ENCODE measurements around the gene KIF12. TPM values are rescaled to one million over a fixed set of nuclear protein-coding genes. Genes with fewer than 3 reads are reported as not detected.

Gene KIF12
- total and polyA plus RNA-seq, 12 donors = 0.13 to 0.45 TPM; not detected in 10

DNA sequence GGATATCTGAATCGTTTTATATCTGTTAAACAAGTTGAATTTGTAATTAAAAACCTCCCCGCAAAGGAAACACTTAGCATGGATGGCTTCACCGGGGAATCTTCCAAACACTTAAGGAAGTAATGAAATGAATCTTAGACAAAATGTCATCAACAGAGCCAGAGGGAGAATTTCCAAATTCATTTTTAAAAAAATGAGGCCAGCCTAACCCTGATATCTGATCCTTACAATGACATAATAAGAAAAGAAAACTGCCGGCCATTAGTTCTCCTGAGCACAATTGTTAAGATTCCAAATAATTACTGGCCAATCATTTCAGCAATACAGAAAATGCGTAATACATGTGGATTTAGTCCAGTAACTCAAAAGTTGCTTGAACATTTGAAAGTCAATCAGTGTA is 6.1 kb upstream of the KIF12 start:
- H3K27me3 ChIP-seq = peaks cover 0 to 7% (median 1%) of the 10 kb centered on the region in 7 donors
- ATAC-seq (no peak), DNase-seq (no peak)
- H3K4me1 ChIP-seq = peaks cover 0 to 11% (median 0%) of the 10 kb centered on the region in 9 donors
- H3K36me3 ChIP-seq = no peaks in the 10 kb centered on the region
- WGBS, 2 donors = 66 to 72% methylated on average over 5 of the region's 5 CpGs
- intact Hi-C loops (cut with DNase I) = loop anchor here in 9 of 10 donors (5.0 to 10.0 kb wide), 5 partner anchors 47 to 197 kb away; no protein-coding TSS in a partner anchor
- TF ChIP-seq, protein P1, sequence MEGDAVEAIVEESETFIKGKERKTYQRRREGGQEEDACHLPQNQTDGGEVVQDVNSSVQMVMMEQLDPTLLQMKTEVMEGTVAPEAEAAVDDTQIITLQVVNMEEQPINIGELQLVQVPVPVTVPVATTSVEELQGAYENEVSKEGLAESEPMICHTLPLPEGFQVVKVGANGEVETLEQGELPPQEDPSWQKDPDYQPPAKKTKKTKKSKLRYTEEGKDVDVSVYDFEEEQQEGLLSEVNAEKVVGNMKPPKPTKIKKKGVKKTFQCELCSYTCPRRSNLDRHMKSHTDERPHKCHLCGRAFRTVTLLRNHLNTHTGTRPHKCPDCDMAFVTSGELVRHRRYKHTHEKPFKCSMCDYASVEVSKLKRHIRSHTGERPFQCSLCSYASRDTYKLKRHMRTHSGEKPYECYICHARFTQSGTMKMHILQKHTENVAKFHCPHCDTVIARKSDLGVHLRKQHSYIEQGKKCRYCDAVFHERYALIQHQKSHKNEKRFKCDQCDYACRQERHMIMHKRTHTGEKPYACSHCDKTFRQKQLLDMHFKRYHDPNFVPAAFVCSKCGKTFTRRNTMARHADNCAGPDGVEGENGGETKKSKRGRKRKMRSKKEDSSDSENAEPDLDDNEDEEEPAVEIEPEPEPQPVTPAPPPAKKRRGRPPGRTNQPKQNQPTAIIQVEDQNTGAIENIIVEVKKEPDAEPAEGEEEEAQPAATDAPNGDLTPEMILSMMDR (IDR thresholded peaks at IDR 0.05) = no peak
- no peak overlapping the region for H3K27ac ChIP-seq
- no peak overlapping the region for H3K4me3 ChIP-seq
- peaks cover 0 to 14% (median 0%) of the 10 kb centered on the region in 11 donors for H3K9me3 ChIP-seq

DNA sequence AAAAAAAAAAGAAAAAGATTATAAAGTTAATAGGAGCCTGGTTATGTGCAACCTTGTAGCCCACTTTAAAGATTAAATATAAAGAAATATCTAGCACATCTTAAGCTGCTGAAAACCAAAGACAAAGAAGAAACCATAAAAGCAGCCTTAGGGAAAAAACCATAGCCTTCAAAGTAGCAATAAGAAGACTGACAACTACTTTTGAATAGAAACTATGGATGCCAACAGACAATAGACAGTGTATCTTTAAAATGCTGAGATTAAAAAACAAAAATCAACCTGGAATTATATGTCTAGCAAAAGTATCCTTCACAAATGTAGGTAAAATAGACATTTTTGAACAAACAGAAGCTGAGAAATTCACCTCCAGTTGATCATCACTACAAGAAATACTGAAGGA is 3.4 kb upstream of the KIF12 start:
- Histone ChIP-seq H3K27ac (no peak overlapping the region), H3K4me1 (peaks cover 0 to 13% (median 7%) of the 10 kb centered on the region in 9 donors), H3K36me3 (no peaks in the 10 kb centered on the region), H3K4me3 (no peak overlapping the region), H3K27me3 (peaks cover 4 to 24% (median 20%) of the 10 kb centered on the region in 7 donors), H3K9me3 (peaks cover 0 to 14% (median 0%) of the 10 kb centered on the region in 11 donors)
- TF ChIP-seq, protein P1 (IDR thresholded peaks at IDR 0.05) = no peak
- intact Hi-C loops (cut with DNase I) = loop anchor here in 1 of 10 donors (10.0 kb wide), 1 partner anchor 172 kb away; no protein-coding TSS in a partner anchor
- ATAC-seq (no peak), DNase-seq (no peak)

- TF ChIP-seq, protein P1 (IDR thresholded peaks at IDR 0.05) = no peak
- WGBS, 2 donors = 82 to 94% methylated on average over 1 of the region's 1 CpG
- Histone ChIP-seq H3K27me3 (peaks cover 4 to 40% (median 35%) of the 10 kb centered on the region in 7 donors), H3K4me3 (no peak overlapping the region), H3K27ac (no peak overlapping the region), H3K9me3 (peaks cover 0 to 14% (median 0%) of the 10 kb centered on the region in 11 donors), H3K36me3 (no peaks in the 10 kb centered on the region), H3K4me1 (peaks cover 0 to 16% (median 7%) of the 10 kb centered on the region in 9 donors)
- ATAC-seq (no peak), DNase-seq (no peak)
- intact Hi-C loops (cut with DNase I) = loop anchor here in 1 of 10 donors (10.0 kb wide), 1 partner anchor 174 kb away; no protein-coding TSS in a partner anchor
These were observed 1.4 kb upstream of the KIF12 start for GRCh38 chr9:114100536-114100935.

DNA sequence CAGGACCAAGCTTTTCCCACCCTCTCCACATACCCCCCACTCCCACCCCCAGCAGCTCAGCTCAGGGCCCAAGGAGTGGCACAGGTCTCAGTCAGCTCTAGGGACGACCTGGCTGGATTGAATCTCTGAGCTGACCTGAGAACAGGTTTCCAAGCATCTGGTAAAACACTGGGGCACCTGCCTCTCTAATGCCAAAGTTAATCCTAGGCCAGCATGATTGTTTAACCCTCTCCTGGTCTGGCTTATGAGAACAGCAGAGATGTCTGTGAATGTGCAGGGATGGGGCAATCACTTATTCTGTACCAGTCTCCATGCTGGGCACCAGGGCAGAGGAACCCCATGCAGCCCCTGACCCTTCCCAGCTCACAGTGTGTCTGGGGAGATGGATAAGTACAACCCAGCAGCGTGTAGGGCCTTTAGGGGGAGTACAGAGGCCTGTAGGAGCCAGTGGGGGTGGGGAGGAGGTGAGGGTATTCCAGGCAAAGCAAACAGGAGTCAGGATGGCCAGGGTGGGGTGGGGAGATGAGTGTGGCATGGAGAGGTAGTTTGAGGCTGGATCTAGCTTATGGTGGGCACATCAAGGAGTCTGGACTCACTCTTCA is 678 bp upstream of the KIF12 start:
- ATAC-seq = no peak
- no peak overlapping the region for H3K27ac ChIP-seq
- peaks cover 0 to 16% (median 7%) of the 10 kb centered on the region in 9 donors for H3K4me1 ChIP-seq
- TF ChIP-seq, protein P1 (IDR thresholded peaks at IDR 0.05) = no peak
- intact Hi-C loops (cut with DNase I) = loop anchor here in 2 of 10 donors (5.0 to 10.0 kb wide), 2 partner anchors 175 to 183 kb away; no protein-coding TSS in a partner anchor
- DNase-seq = no peak
- peaks cover 0 to 14% (median 0%) of the 10 kb centered on the region in 11 donors for H3K9me3 ChIP-seq
- no peak overlapping the region for H3K4me3 ChIP-seq
- peaks cover 4 to 45% (median 36%) of the 10 kb centered on the region in 7 donors for H3K27me3 ChIP-seq
- whole genome bisulfite sequencing, 2 donors = 69 to 70% methylated on average over 2 of the region's 2 CpGs
- H3K36me3 ChIP-seq = no peaks in the 10 kb centered on the region

Data from heart right ventricle (tissue), 16 donors.